Measurements from ENCODE around the gene DAZL. TPM values are rescaled to one million over a fixed set of nuclear protein-coding genes. Genes with fewer than 3 reads are reported as not detected.

Gene DAZL
- total RNA-seq, 1 experiment from 2014 or later: not detected

DNA sequence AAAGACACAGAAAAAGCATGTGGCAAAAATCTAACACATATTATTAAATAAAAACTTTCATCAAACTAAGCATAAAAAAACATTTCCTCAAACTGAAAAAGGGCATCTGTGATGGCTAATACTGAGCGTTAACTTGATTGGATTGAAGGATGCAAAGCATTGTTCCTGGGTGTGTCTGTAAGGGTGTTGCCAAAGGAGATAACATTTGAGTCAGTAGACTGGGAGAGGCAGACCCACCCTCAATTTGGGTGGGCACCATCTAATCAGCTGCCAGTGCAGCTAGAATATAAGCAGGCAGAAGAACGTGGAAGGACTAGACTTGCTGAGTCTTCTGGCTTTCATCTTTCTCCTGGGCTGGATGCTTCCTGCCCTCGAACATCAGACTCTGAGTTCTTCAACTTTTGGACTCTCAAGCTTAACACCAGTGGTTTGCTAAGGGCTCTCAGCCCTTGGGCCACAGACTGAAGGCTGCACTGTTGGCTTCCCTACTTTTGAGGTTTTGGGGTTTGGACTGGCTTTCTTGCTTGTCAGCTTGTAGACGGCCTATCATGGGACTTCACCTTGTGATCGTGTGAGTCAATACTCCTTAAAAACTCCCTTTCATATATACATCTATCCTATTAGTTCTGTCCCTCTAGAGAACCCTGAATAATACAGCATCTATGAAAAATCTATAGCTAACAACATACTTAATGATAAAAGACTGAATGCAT, 45.4 kb downstream of the DAZL start:
- ChIA-PET POLR2A (no interaction called here), CTCF (no interaction called here)
- ATAC-seq (no peak), DNase-seq (ENCODE audit: low read depth, low spot score) (no peak)
- Histone ChIP-seq H3K27me3 (ENCODE audit: control insufficient read depth, insufficient read depth, low read length) (no peaks in the 10 kb centered on the region), H3K4me3 (ENCODE audit: low read depth in 2 of 2, low read length in 2 of 2) (no peak overlapping the region), H3K9me3 (ENCODE audit: control insufficient read depth, insufficient read depth, low read depth, low read length) (no peaks in the 10 kb centered on the region), H3K4me1 (ENCODE audit: control insufficient read depth, insufficient read depth, low read length) (no peaks in the 10 kb centered on the region), H3K36me3 (ENCODE audit: control insufficient read depth, insufficient read depth, low read length) (no peaks in the 10 kb centered on the region), H3K27ac (ENCODE audit: low read length) (no peak overlapping the region)
- in situ Hi-C loops (cut with HindIII; ENCODE audit: low pct_unique_long_range_greater_than_20kb, low sequenced_read_pairs): no loop called here
- no TSS peak for BruUV-seq (replicated peaks)
- TF ChIP-seq, protein P1, sequence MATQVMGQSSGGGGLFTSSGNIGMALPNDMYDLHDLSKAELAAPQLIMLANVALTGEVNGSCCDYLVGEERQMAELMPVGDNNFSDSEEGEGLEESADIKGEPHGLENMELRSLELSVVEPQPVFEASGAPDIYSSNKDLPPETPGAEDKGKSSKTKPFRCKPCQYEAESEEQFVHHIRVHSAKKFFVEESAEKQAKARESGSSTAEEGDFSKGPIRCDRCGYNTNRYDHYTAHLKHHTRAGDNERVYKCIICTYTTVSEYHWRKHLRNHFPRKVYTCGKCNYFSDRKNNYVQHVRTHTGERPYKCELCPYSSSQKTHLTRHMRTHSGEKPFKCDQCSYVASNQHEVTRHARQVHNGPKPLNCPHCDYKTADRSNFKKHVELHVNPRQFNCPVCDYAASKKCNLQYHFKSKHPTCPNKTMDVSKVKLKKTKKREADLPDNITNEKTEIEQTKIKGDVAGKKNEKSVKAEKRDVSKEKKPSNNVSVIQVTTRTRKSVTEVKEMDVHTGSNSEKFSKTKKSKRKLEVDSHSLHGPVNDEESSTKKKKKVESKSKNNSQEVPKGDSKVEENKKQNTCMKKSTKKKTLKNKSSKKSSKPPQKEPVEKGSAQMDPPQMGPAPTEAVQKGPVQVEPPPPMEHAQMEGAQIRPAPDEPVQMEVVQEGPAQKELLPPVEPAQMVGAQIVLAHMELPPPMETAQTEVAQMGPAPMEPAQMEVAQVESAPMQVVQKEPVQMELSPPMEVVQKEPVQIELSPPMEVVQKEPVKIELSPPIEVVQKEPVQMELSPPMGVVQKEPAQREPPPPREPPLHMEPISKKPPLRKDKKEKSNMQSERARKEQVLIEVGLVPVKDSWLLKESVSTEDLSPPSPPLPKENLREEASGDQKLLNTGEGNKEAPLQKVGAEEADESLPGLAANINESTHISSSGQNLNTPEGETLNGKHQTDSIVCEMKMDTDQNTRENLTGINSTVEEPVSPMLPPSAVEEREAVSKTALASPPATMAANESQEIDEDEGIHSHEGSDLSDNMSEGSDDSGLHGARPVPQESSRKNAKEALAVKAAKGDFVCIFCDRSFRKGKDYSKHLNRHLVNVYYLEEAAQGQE (IDR thresholded peaks at IDR 0.05; ENCODE audit: insufficient read depth in 1 of 2, low read depth in 2 of 2, low read length in 1 of 2): no peak
- TF ChIP-seq TCF7L2 (IDR thresholded peaks at IDR 0.05; ENCODE audit: low read depth, low read length) (no peak), POLR2AphosphoS5 (IDR thresholded peaks at IDR 0.05; ENCODE audit: low read depth, low read length) (no peak), SIN3A (IDR thresholded peaks at IDR 0.05; ENCODE audit: borderline replicate concordance, insufficient read depth, low read depth, low read length) (no peak)
- TF ChIP-seq, protein P2, sequence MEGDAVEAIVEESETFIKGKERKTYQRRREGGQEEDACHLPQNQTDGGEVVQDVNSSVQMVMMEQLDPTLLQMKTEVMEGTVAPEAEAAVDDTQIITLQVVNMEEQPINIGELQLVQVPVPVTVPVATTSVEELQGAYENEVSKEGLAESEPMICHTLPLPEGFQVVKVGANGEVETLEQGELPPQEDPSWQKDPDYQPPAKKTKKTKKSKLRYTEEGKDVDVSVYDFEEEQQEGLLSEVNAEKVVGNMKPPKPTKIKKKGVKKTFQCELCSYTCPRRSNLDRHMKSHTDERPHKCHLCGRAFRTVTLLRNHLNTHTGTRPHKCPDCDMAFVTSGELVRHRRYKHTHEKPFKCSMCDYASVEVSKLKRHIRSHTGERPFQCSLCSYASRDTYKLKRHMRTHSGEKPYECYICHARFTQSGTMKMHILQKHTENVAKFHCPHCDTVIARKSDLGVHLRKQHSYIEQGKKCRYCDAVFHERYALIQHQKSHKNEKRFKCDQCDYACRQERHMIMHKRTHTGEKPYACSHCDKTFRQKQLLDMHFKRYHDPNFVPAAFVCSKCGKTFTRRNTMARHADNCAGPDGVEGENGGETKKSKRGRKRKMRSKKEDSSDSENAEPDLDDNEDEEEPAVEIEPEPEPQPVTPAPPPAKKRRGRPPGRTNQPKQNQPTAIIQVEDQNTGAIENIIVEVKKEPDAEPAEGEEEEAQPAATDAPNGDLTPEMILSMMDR (IDR thresholded peaks at IDR 0.05): no peak
- intact Hi-C loops (cut with micrococcal nuclease; ENCODE audit: unreplicated experiment): no loop called here

DNA sequence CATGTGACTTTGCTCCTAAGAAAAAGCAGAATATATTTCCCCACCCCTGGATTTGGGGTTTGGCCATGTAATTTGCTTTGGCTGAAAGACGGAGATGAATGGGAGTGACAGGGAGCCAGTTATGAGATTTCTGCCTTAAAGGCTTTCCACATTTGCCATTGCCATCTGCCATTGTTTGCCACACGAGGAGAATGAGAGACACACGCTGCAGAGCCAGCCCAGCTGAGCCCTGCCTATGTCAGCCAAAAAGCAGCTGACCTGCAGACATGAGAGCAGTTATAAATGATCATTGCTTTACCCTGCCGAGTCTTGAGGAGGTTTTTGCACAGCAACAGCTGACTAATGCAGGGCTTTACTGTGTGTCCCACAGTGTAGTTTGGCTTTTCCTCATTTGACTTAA, 51.1 kb downstream of the DAZL start:
- no peak for TF ChIP-seq POLR2AphosphoS5 (IDR thresholded peaks at IDR 0.05; ENCODE audit: low read depth, low read length)
- TF ChIP-seq, protein P1 (IDR thresholded peaks at IDR 0.05; ENCODE audit: insufficient read depth in 1 of 2, low read depth in 2 of 2, low read length in 1 of 2): no peak
- no peaks in the 10 kb centered on the region for H3K27me3 ChIP-seq (ENCODE audit: control insufficient read depth, insufficient read depth, low read length)
- CTCF ChIA-PET: interaction anchor here (0.7 kb wide), 1 partner anchor 236 kb away, joined by 3 read pairs; no protein-coding TSS in a partner anchor
- no peaks in the 10 kb centered on the region for H3K9me3 ChIP-seq (ENCODE audit: control insufficient read depth, insufficient read depth, low read depth, low read length)
- no peaks in the 10 kb centered on the region; the same call in 1 of the 2 replicates for H3K4me1 ChIP-seq (ENCODE audit: control insufficient read depth, insufficient read depth, low read length)
- POLR2A ChIA-PET: interaction anchor here (0.7 kb wide), 1 partner anchor 664 kb away, joined by 9 read pairs; no protein-coding TSS in a partner anchor
- in situ Hi-C loops (cut with HindIII; ENCODE audit: low pct_unique_long_range_greater_than_20kb, low sequenced_read_pairs) (no loop called here), intact Hi-C loops (cut with micrococcal nuclease; ENCODE audit: unreplicated experiment) (loop anchor here (5.0 kb wide), 1 partner anchor 287 kb away; the partner anchor contains the start of gene OXNAD1)
- no peak for ATAC-seq
- no TSS peak for BruUV-seq (replicated peaks)
- no peak overlapping the region for H3K4me3 ChIP-seq (ENCODE audit: low read depth in 2 of 2, low read length in 2 of 2)
- H3K27ac ChIP-seq (ENCODE audit: low read length): no peak overlapping the region
- DNase-seq (ENCODE audit: low read depth, low spot score): no peak
- no peaks in the 10 kb centered on the region for H3K36me3 ChIP-seq (ENCODE audit: control insufficient read depth, insufficient read depth, low read length)

Measured in Panc1 (cell line).